Mesendoderm (in vitro differentiated cells): Measurements from ENCODE around the gene PEDS1.

Experiments
- DNase-seq: peaks from one replicate; pipeline ENCODE4 v3.0.0; 2013
- H2AK5ac ChIP-seq: 2 replicates; pipeline ENCODE4 v1.6.1; 2013; ENCODE audit warnings: low read length, inconsistent platforms
- H2BK120ac ChIP-seq: 2 replicates; pipeline ENCODE4 v1.6.1; 2013; ENCODE audit warnings: low read depth, mild to moderate bottlenecking, low read length, moderate library complexity, mixed read lengths
- H2BK15ac ChIP-seq: replicated peaks from 2 replicates; pipeline ENCODE4 v1.6.1; 2013; ENCODE audit warnings: low read depth, mild to moderate bottlenecking, moderate library complexity
- H2BK5ac ChIP-seq: 2 replicates; pipeline ENCODE4 v1.6.1; 2013; ENCODE audit warnings: low read length, inconsistent platforms
- H3K18ac ChIP-seq: 2 replicates; pipeline ENCODE4 v1.6.1; 2013; ENCODE audit warnings: mild to moderate bottlenecking, low read length, mixed read lengths
- H3K23ac ChIP-seq: one replicate; pipeline ENCODE4 v1.6.1; 2013; ENCODE audit warnings: low read length
- H3K27ac ChIP-seq: 2 replicates; pipeline ENCODE4 v1.5.1; 2013; ENCODE audit warnings: low read depth, mild to moderate bottlenecking, inconsistent platforms, low read length, moderate library complexity
- H3K27me3 ChIP-seq: 2 replicates; pipeline ENCODE4 v1.6.1; 2013; ENCODE audit warnings: low read length, control low read depth, mild to moderate bottlenecking, inconsistent platforms; ENCODE audit not compliant: insufficient read depth, poor library complexity
- H3K36me3 ChIP-seq: 2 replicates; pipeline ENCODE4 v1.6.1; 2013; ENCODE audit warnings: low read length, inconsistent platforms; ENCODE audit not compliant: control insufficient read depth, insufficient read depth
- H3K4ac ChIP-seq: one replicate; pipeline ENCODE4 v1.6.1; 2013; ENCODE audit warnings: low read depth, mild to moderate bottlenecking, low read length, moderate library complexity
- H3K4me1 ChIP-seq: 2 replicates; pipeline ENCODE4 v1.6.1; 2013; ENCODE audit warnings: low read depth, low read length, inconsistent platforms; ENCODE audit not compliant: control insufficient read depth
- H3K4me2 ChIP-seq: 2 replicates; pipeline ENCODE4 v1.6.1; 2013; ENCODE audit warnings: low read length
- H3K4me3 ChIP-seq: 2 replicates; pipeline ENCODE4 v1.5.1; 2013; ENCODE audit warnings: mild to moderate bottlenecking, low read length
- H3K56ac ChIP-seq: one replicate; pipeline ENCODE4 v1.6.1; 2013; ENCODE audit warnings: low read length
- H3K79me1 ChIP-seq: 2 replicates; pipeline ENCODE4 v1.6.1; 2013; ENCODE audit warnings: low read length, inconsistent platforms
- H3K79me2 ChIP-seq: 2 replicates; pipeline ENCODE4 v1.6.1; 2013; ENCODE audit warnings: mild to moderate bottlenecking, low read length; ENCODE audit not compliant: control insufficient read depth, insufficient read depth
- H3K9ac ChIP-seq: 2 replicates; pipeline ENCODE4 v1.6.1; 2013; ENCODE audit warnings: low read length, inconsistent platforms
- H4K5ac ChIP-seq: one replicate; pipeline ENCODE4 v1.6.1; 2013; ENCODE audit warnings: low read length
- H4K8ac ChIP-seq: one replicate; pipeline ENCODE4 v1.6.1; 2013; ENCODE audit warnings: low read depth, mild to moderate bottlenecking, control low read depth, low read length, moderate library complexity
- WGBS: extraction: QIAGEN DNeasy Blood & Tissue Kit; methylation state at CpG from one replicate; pipeline ENCODE4 v1.1.7; 2013; ENCODE audit warnings: low lambda C conversion rate, missing lambda C conversion rate; ENCODE audit not compliant: insufficient coverage; ENCODE audit errors: extremely low coverage; 5-methylcytosine and 5-hydroxymethylcytosine counted together

PEDS1 gene

DNA sequence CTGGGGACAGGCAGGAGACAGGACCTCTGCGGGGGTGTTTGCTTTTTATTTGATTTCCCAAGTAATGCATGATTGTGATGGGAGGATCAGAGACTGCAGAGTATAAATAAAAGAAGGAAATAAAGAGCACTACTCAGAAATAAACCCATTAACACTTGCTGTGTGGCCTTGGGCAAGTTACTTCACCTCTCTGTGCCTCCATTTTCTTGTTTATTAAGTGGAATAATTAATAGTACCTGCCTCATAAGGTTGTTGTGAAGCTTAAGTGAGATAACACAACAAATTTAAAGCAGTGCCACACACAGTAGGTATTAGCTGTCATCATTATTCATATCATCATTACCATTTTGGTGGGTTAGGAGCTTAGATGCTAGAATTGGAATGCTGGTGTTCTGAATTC is 45.2 kb upstream of the PEDS1 start:
- Histone ChIP-seq H3K79me1 (peaks cover 6% of the 10 kb centered on the region), H2AK5ac (no peak overlapping the region), H3K79me2 (peaks cover 5% of the 10 kb centered on the region), H3K36me3 (no peaks in the 10 kb centered on the region), H3K56ac (no peak overlapping the region), H4K5ac (no peak overlapping the region), H3K18ac (no peak overlapping the region), H3K4ac (no peak overlapping the region), H2BK120ac (no peak overlapping the region), H3K23ac (no peak overlapping the region), H3K27me3 (no peaks in the 10 kb centered on the region), H3K4me2 (no peak overlapping the region), H3K4me1 (peaks cover 10% of the 10 kb centered on the region), H2BK15ac (no peak overlapping the region), H4K8ac (no peak overlapping the region), H3K4me3 (no peak overlapping the region), H3K27ac (no peak overlapping the region), H3K9ac (no peak overlapping the region), H2BK5ac (no peak overlapping the region)
- no CpG with 5 or more reads among the region's 1 CpG for WGBS
- no peak for DNase-seq

DNA sequence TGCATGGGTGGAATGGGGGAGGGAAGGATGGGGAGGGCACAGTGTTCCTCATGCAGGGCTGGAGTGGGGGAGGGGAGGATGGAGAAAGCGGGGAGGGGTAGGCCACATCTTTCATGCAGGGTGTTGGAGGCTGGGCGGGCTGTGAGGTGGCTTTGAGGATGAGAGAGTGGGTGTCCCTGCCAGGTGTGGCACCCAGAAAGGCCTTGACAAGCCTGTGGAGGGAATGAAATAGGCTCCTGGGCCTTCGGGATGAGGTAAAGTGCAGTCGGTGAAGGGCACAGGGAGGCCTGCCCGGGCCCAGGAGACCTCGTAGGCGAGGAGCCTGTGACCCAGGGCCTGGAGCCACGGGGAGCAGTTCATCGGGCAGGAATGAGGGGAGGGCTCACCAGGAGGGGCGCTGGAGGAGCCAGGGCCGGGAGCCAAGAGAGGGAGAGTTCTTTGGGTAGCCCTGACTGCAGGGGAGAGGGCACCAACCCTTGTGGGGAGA is 44.7 kb upstream of the PEDS1 start:
- Histone ChIP-seq H3K4me1 (peaks cover 15% of the 10 kb centered on the region), H2BK15ac (no peak overlapping the region), H3K27ac (no peak overlapping the region), H3K23ac (no peak overlapping the region), H3K18ac (no peak overlapping the region), H3K4me2 (no peak overlapping the region), H3K4me3 (no peak overlapping the region), H4K5ac (no peak overlapping the region), H3K27me3 (no peaks in the 10 kb centered on the region), H2AK5ac (no peak overlapping the region), H3K36me3 (no peaks in the 10 kb centered on the region), H2BK5ac (no peak overlapping the region), H3K4ac (no peak overlapping the region), H3K56ac (no peak overlapping the region), H3K79me2 (peaks cover 10% of the 10 kb centered on the region), H3K79me1 (peaks cover 10% of the 10 kb centered on the region), H4K8ac (no peak overlapping the region), H2BK120ac (no peak overlapping the region), H3K9ac (no peak overlapping the region)
- no CpG with 5 or more reads among the region's 11 CpGs for WGBS
- DNase-seq: peak; percentile 18

DNA sequence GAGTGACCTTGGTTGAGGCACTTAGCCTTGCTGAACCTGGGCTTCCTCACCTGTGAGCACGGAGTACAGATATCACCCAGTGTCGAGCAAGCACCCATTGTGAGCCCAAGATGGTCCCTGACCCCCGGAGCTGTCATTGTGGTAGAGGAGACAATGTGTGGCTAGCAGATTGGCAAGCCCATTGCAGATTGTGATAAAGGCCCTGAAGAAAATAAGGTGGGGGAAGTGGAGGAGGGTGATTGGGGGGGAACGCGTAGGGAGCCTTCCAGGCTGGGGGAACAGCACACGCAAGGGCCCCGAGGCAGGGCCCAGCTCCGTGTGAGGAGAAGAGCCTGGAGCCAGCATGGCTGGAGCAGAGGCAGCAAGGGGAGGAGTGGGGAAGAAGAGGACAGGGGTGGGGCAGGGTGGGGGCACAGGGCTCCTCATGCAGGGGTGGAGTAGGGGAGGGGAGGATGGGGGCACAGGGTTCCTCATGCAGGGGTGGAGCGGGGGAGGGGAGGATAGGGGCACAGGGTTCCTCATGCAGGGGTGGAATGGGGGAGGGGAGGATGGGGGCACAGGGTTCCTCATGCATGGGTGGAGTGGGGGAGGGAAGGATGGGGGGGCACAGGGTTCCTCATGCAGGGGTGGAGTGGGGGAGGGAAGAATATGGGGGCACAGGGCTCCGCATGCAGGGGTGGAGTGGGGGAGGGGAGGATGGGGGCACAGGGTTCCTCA is 44.1 kb upstream of the PEDS1 start:
- no peak overlapping the region for H4K5ac ChIP-seq
- no CpG with 5 or more reads among the region's 10 CpGs for WGBS
- H3K9ac ChIP-seq: no peak overlapping the region
- no peaks in the 10 kb centered on the region for H3K27me3 ChIP-seq
- H3K4me3 ChIP-seq: no peak overlapping the region
- no peak overlapping the region for H2BK15ac ChIP-seq
- no peak overlapping the region for H4K8ac ChIP-seq
- H3K27ac ChIP-seq: no peak overlapping the region
- peaks cover 15% of the 10 kb centered on the region for H3K79me1 ChIP-seq
- no peak overlapping the region for H3K4ac ChIP-seq
- peaks cover 16% of the 10 kb centered on the region for H3K79me2 ChIP-seq
- H3K18ac ChIP-seq: no peak overlapping the region
- H3K36me3 ChIP-seq: no peaks in the 10 kb centered on the region
- no peak overlapping the region for H2BK5ac ChIP-seq
- no peak overlapping the region for H2BK120ac ChIP-seq
- peaks cover 16% of the 10 kb centered on the region for H3K4me1 ChIP-seq
- peak overlapping the region; percentile 10 for H3K56ac ChIP-seq
- no peak for DNase-seq
- H3K4me2 ChIP-seq: no peak overlapping the region
- H3K23ac ChIP-seq: no peak overlapping the region
- peak overlapping the region; percentile 45 for H2AK5ac ChIP-seq

DNA sequence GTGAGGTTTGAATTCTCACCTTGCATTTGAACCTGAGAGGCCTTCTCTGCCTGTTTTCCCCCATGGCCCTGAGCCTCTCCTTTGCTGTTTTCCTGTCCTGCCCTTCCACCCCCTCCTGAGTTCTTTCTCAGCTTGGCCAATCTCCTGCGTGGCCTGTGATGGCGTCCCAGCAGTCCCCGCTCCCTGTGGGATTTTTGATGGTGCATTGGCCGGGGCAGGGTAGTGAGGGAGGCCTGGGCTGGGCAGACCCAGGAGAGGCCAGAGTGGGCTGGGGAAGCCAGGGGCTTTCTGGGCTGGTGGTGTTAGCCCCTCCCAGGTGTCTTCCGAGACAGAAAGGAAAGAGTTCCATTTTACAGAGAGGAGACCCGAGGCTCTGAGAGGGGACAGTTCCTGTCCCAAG is 43.4 kb upstream of the PEDS1 start:
- Histone ChIP-seq H3K27me3 (no peaks in the 10 kb centered on the region), H3K27ac (no peak overlapping the region), H4K8ac (no peak overlapping the region), H2BK15ac (no peak overlapping the region), H3K4ac (no peak overlapping the region), H3K9ac (no peak overlapping the region), H3K23ac (no peak overlapping the region), H2BK5ac (no peak overlapping the region), H3K4me1 (peaks cover 16% of the 10 kb centered on the region), H2BK120ac (no peak overlapping the region), H2AK5ac (no peak overlapping the region), H3K56ac (peak overlapping the region; percentile 10), H4K5ac (no peak overlapping the region), H3K4me3 (no peak overlapping the region), H3K79me1 (peaks cover 16% of the 10 kb centered on the region), H3K4me2 (no peak overlapping the region), H3K79me2 (peaks cover 17% of the 10 kb centered on the region), H3K36me3 (no peaks in the 10 kb centered on the region), H3K18ac (no peak overlapping the region)
- WGBS: no CpG with 5 or more reads among the region's 6 CpGs
- no peak for DNase-seq

DNA sequence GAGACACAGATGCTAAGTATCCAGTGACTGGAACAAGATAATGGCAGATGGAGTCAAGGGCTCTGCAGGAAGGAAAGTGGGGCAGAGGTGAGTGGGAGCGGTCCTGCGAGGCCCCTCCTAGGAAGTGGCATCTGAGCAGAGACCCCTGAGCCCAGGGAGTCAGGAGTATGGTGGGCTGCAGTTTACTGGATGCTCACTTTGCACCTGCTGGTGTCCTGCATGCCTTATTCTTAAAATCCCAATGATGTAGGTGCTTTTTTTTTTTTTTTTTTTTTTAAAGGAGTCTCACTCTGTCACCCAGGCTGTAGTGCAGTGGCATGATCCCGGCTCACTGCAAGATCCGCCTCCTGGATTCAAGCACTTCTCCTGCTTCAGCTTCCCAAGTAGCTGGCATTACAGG is 42.7 kb upstream of the PEDS1 start:
- Histone ChIP-seq H2BK120ac (no peak overlapping the region), H4K8ac (no peak overlapping the region), H3K4me3 (no peak overlapping the region), H3K56ac (no peak overlapping the region), H3K79me2 (peaks cover 20% of the 10 kb centered on the region), H3K18ac (no peak overlapping the region), H2BK5ac (no peak overlapping the region), H3K9ac (no peak overlapping the region), H3K4me2 (no peak overlapping the region), H3K79me1 (peaks cover 16% of the 10 kb centered on the region), H3K27ac (no peak overlapping the region), H2AK5ac (no peak overlapping the region), H4K5ac (no peak overlapping the region), H3K36me3 (no peaks in the 10 kb centered on the region), H2BK15ac (no peak overlapping the region), H3K4me1 (peaks cover 16% of the 10 kb centered on the region), H3K27me3 (no peaks in the 10 kb centered on the region), H3K23ac (no peak overlapping the region), H3K4ac (no peak overlapping the region)
- no peak for DNase-seq
- no CpG with 5 or more reads among the region's 4 CpGs for WGBS
